GM12878 (cell line): ENCODE measurements around the gene ANKRD11.

Source experiments
- CTCF ChIP-seq, 3 experiments: IDR thresholded peaks in 2 of 3; conservative IDR thresholded peaks in 1 of 3; 2 replicates each; pipeline ENCODE4 v1.5.1; 2011; ENCODE audit warnings: low read depth in 3 of 3, low read length in 3 of 3, mild to moderate bottlenecking in 3 of 3, control low read depth in 2 of 3, moderate library complexity in 2 of 3, inconsistent platforms in 1 of 3, mixed read lengths in 1 of 3; ENCODE audit not compliant: control insufficient read depth in 2 of 3, insufficient read depth in 1 of 3; ENCODE audit errors: extremely low read depth in 1 of 3
- CUX1 ChIP-seq: IDR thresholded peaks from 2 replicates; pipeline ENCODE4 v1.6.1; 2012; ENCODE audit warnings: improper control_type of control experiment, low read depth, low read length; ENCODE audit not compliant: insufficient replicate concordance
- NR2C1 ChIP-seq: fragments of 450-650 bp; IDR thresholded peaks from 2 replicates; pipeline ENCODE4 v1.6.1; 2017; ENCODE audit warnings: antibody characterized with exemption, mild to moderate bottlenecking, moderate library complexity
- POLR2AphosphoS5 ChIP-seq: IDR thresholded peaks from 2 replicates; pipeline ENCODE4 v1.6.1; 2011; ENCODE audit warnings: mild to moderate bottlenecking, low read length, inconsistent platforms
- RAD21 ChIP-seq: IDR thresholded peaks from 2 replicates; pipeline ENCODE4 v1.6.1; 2011; ENCODE audit warnings: mild to moderate bottlenecking, low read depth, low read length, moderate library complexity; ENCODE audit not compliant: insufficient read depth
- SIX5 ChIP-seq: IDR thresholded peaks from 2 replicates; pipeline ENCODE4 v1.6.1; 2011; ENCODE audit warnings: mild to moderate bottlenecking, low read depth, low read length, moderate library complexity; ENCODE audit not compliant: severe bottlenecking
- TAF1 ChIP-seq: IDR thresholded peaks from 2 replicates; pipeline ENCODE4 v1.6.1; 2011; ENCODE audit warnings: mild to moderate bottlenecking, low read depth, low read length, borderline replicate concordance
- USF2 ChIP-seq: IDR thresholded peaks from 2 replicates; pipeline ENCODE4 v1.6.1; 2011; ENCODE audit warnings: low read depth, low read length, improper control_type of control experiment, borderline replicate concordance

GRCh38 chr16:89458967-89459366 is 31.4 kb downstream of the ANKRD11 start:
- TF ChIP-seq NR2C1 (no peak), SIX5 (no peak), RAD21 (no peak), POLR2AphosphoS5 (no peak), CTCF (IDR thresholded peaks at IDR 0.05 in 2 of 3, conservative IDR thresholded peaks at IDR 0.05 in 1 of 3; ENCODE audit: control insufficient read depth in 2 of 3, extremely low read depth in 1 of 3, insufficient read depth in 1 of 3, low read depth in 3 of 3, low read length in 3 of 3) (no peak), TAF1 (no peak), CUX1 (no peak), USF2 (no peak)
